ENCODE measurements around the gene AUTS2.
"Not testable (repeated sequence)": the region's sequence is repeated elsewhere in the genome, so short reads cannot be mapped to it uniquely, and the experiment has no call there.

AUTS2 gene

GRCh38 chr7:70726294-70726693 lies 1128.0 kb downstream of the AUTS2 start:
- no peak for DNase-seq (ENCODE audit: insufficient read length, low spot score)
- FAIRE-seq = no peak

- FAIRE-seq (no peak), DNase-seq (ENCODE audit: insufficient read length, low spot score) (no peak)
Observed at GRCh38 chr7:70726951-70727378, 1128.7 kb downstream of the AUTS2 start.

GRCh38 chr7:70727861-70728260 lies 1129.6 kb downstream of the AUTS2 start:
- no peak for DNase-seq (ENCODE audit: insufficient read length, low spot score)
- no peak for FAIRE-seq

GRCh38 chr7:70728872-70729552 lies 1130.7 kb downstream of the AUTS2 start:
- no peak for DNase-seq (ENCODE audit: insufficient read length, low spot score)
- no peak for FAIRE-seq

- DNase-seq (ENCODE audit: insufficient read length, low spot score); FAIRE-seq: not testable (repeated sequence)
Observed at GRCh38 chr7:70729553-70730157, 1131.4 kb downstream of the AUTS2 start.

- no peak for DNase-seq (ENCODE audit: insufficient read length, low spot score)
- FAIRE-seq = no peak
Observed at GRCh38 chr7:70730451-70731110, 1132.3 kb downstream of the AUTS2 start.

- DNase-seq (ENCODE audit: insufficient read length, low spot score) (no peak), FAIRE-seq (no peak)
Observed at GRCh38 chr7:70733090-70733489, 1134.8 kb downstream of the AUTS2 start.

- FAIRE-seq (no peak), DNase-seq (ENCODE audit: insufficient read length, low spot score) (no peak)
Observed at GRCh38 chr7:70734411-70734810, 1136.1 kb downstream of the AUTS2 start.

GRCh38 chr7:70735313-70735712 lies 1137.0 kb downstream of the AUTS2 start:
- FAIRE-seq (no peak), DNase-seq (ENCODE audit: insufficient read length, low spot score) (no peak)

GRCh38 chr7:70736715-70737460 lies 1138.6 kb downstream of the AUTS2 start:
- no peak for DNase-seq (ENCODE audit: insufficient read length, low spot score)
- FAIRE-seq = no peak

GRCh38 chr7:70738151-70738885 lies 1140.0 kb downstream of the AUTS2 start:
- FAIRE-seq (no peak), DNase-seq (ENCODE audit: insufficient read length, low spot score) (no peak)

GRCh38 chr7:70739646-70740210 lies 1141.5 kb downstream of the AUTS2 start:
- no peak for FAIRE-seq

GRCh38 chr7:70741666-70742065 lies 1143.4 kb downstream of the AUTS2 start:
- no peak for DNase-seq (ENCODE audit: insufficient read length, low spot score)
- no peak for FAIRE-seq

More at GRCh38 chr7:70739646-70740210, 1141.5 kb downstream of the AUTS2 start:
- DNase-seq (ENCODE audit: insufficient read length, low spot score) = no peak

- DNase-seq (ENCODE audit: insufficient read length, low spot score) (no peak), FAIRE-seq (no peak)
Observed at GRCh38 chr7:70743531-70744325, 1145.5 kb downstream of the AUTS2 start.

- DNase-seq (ENCODE audit: insufficient read length, low spot score) = no peak
- no peak for FAIRE-seq
Observed at GRCh38 chr7:70744492-70744891, 1146.2 kb downstream of the AUTS2 start.

- FAIRE-seq (no peak), DNase-seq (ENCODE audit: insufficient read length, low spot score) (no peak)
Observed at GRCh38 chr7:70749831-70750230, 1151.6 kb downstream of the AUTS2 start.

GRCh38 chr7:70751895-70752294 lies 1153.6 kb downstream of the AUTS2 start:
- DNase-seq (ENCODE audit: insufficient read length, low spot score) (no peak), FAIRE-seq (no peak)

- DNase-seq (ENCODE audit: insufficient read length, low spot score) (no peak), FAIRE-seq (no peak)
Observed at GRCh38 chr7:70752794-70753241, 1154.5 kb downstream of the AUTS2 start.

GRCh38 chr7:70756789-70757188 lies 1158.5 kb downstream of the AUTS2 start:
- DNase-seq (ENCODE audit: insufficient read length, low spot score) (no peak), FAIRE-seq (no peak)

Data from GM19239 (cell line).